T-helper 2 cell treated with Interferon-gamma antibody and Interleukin-4, amounts not matched to agents 5 μg/mL and 100 μg/mL, for 36 hours (primary cell): ENCODE measurements around the gene ANKDD1A.

Experiments
- DNase-seq: peaks from one replicate; pipeline ENCODE4 v3.0.0; 2021; ENCODE audit warnings: low spot score
- H3K27ac Mint-ChIP-seq: one replicate; pipeline ENCODE4 v1.8.0; 2021; ENCODE audit warnings: mild to moderate bottlenecking, mixed read lengths
- H3K27me3 Mint-ChIP-seq: one replicate; pipeline ENCODE4 v1.8.0; 2021; ENCODE audit warnings: low read depth, mixed read lengths
- H3K36me3 Mint-ChIP-seq: one replicate; pipeline ENCODE4 v1.8.0; 2021; ENCODE audit warnings: low read depth, mixed read lengths
- H3K4me1 Mint-ChIP-seq: one replicate; pipeline ENCODE4 v1.8.0; 2021; ENCODE audit warnings: low read depth, mixed read lengths
- H3K4me3 Mint-ChIP-seq: one replicate; pipeline ENCODE4 v1.8.0; 2022; ENCODE audit warnings: mild to moderate bottlenecking, moderate library complexity, mixed read lengths
- H3K9me3 Mint-ChIP-seq: one replicate; pipeline ENCODE4 v1.8.0; 2021; ENCODE audit warnings: mixed read lengths

The ANKDD1A gene

GRCh38 chr15:64923546-64923945 is 11.8 kb downstream of the ANKDD1A start:
- Mint-ChIP-seq H3K9me3 (no peaks in the 10 kb centered on the region), H3K4me3 (no peak overlapping the region), H3K4me1 (peaks cover 6% of the 10 kb centered on the region), H3K27me3 (no peaks in the 10 kb centered on the region), H3K36me3 (no peaks in the 10 kb centered on the region), H3K27ac (no peak overlapping the region)
- DNase-seq = no peak

- Mint-ChIP-seq H3K27me3 (no peaks in the 10 kb centered on the region), H3K27ac (no peak overlapping the region), H3K36me3 (no peaks in the 10 kb centered on the region), H3K4me1 (peaks cover 8% of the 10 kb centered on the region), H3K9me3 (no peaks in the 10 kb centered on the region), H3K4me3 (no peak overlapping the region)
- DNase-seq = no peak
Observed at GRCh38 chr15:64925335-64926330, 13.9 kb downstream of the ANKDD1A start.

- Mint-ChIP-seq H3K36me3 (no peaks in the 10 kb centered on the region), H3K9me3 (no peaks in the 10 kb centered on the region), H3K27ac (no peak overlapping the region), H3K27me3 (no peaks in the 10 kb centered on the region), H3K4me3 (no peak overlapping the region), H3K4me1 (peaks cover 10% of the 10 kb centered on the region)
- DNase-seq = no peak
Observed at GRCh38 chr15:64926661-64927060, 15.0 kb downstream of the ANKDD1A start.

- Mint-ChIP-seq H3K36me3 (no peaks in the 10 kb centered on the region), H3K4me1 (peaks cover 10% of the 10 kb centered on the region), H3K27me3 (no peaks in the 10 kb centered on the region), H3K4me3 (no peak overlapping the region), H3K9me3 (no peaks in the 10 kb centered on the region), H3K27ac (no peak overlapping the region)
- no peak for DNase-seq
Observed at GRCh38 chr15:64928626-64929220, 17.0 kb downstream of the ANKDD1A start.

- Mint-ChIP-seq H3K27me3 (no peaks in the 10 kb centered on the region), H3K9me3 (no peaks in the 10 kb centered on the region), H3K4me3 (no peak overlapping the region), H3K4me1 (peaks cover 10% of the 10 kb centered on the region), H3K36me3 (no peaks in the 10 kb centered on the region), H3K27ac (no peak overlapping the region)
- no peak for DNase-seq
Observed at GRCh38 chr15:64930019-64930652, 18.4 kb downstream of the ANKDD1A start.

GRCh38 chr15:64930778-64931371 is 19.2 kb downstream of the ANKDD1A start:
- DNase-seq = no peak

GRCh38 chr15:64931381-64931780 is 19.7 kb downstream of the ANKDD1A start:
- DNase-seq = no peak
- no peaks in the 10 kb centered on the region for H3K9me3 Mint-ChIP-seq
- H3K4me3 Mint-ChIP-seq = no peak overlapping the region
- H3K36me3 Mint-ChIP-seq = no peaks in the 10 kb centered on the region
- H3K27ac Mint-ChIP-seq = no peak overlapping the region
- no peaks in the 10 kb centered on the region for H3K27me3 Mint-ChIP-seq
- H3K4me1 Mint-ChIP-seq = peaks cover 9% of the 10 kb centered on the region

More at GRCh38 chr15:64930778-64931371, 19.2 kb downstream of the ANKDD1A start:
- no peaks in the 10 kb centered on the region for H3K36me3 Mint-ChIP-seq
- no peak overlapping the region for H3K4me3 Mint-ChIP-seq
- no peaks in the 10 kb centered on the region for H3K9me3 Mint-ChIP-seq
- H3K27ac Mint-ChIP-seq = peak overlapping the region; percentile 21
- peaks cover 9% of the 10 kb centered on the region for H3K4me1 Mint-ChIP-seq
- no peaks in the 10 kb centered on the region for H3K27me3 Mint-ChIP-seq

GRCh38 chr15:64934023-64934422 is 22.3 kb downstream of the ANKDD1A start:
- Mint-ChIP-seq H3K9me3 (no peaks in the 10 kb centered on the region), H3K27ac (no peak overlapping the region), H3K4me1 (peaks cover 4% of the 10 kb centered on the region), H3K36me3 (no peaks in the 10 kb centered on the region), H3K27me3 (no peaks in the 10 kb centered on the region), H3K4me3 (no peak overlapping the region)
- DNase-seq = no peak

GRCh38 chr15:64938192-64938591 is 26.5 kb downstream of the ANKDD1A start:
- no peak for DNase-seq
- no peak overlapping the region for H3K4me3 Mint-ChIP-seq
- H3K27me3 Mint-ChIP-seq = peaks cover 2% of the 10 kb centered on the region
- no peaks in the 10 kb centered on the region for H3K9me3 Mint-ChIP-seq
- no peaks in the 10 kb centered on the region for H3K4me1 Mint-ChIP-seq
- H3K36me3 Mint-ChIP-seq = no peaks in the 10 kb centered on the region
- H3K27ac Mint-ChIP-seq = no peak overlapping the region

- no peak overlapping the region for H3K4me3 Mint-ChIP-seq
- DNase-seq = no peak
- no peaks in the 10 kb centered on the region for H3K4me1 Mint-ChIP-seq
- H3K27ac Mint-ChIP-seq = no peak overlapping the region
- no peaks in the 10 kb centered on the region for H3K9me3 Mint-ChIP-seq
- H3K27me3 Mint-ChIP-seq = peaks cover 2% of the 10 kb centered on the region
- no peaks in the 10 kb centered on the region for H3K36me3 Mint-ChIP-seq
Observed at GRCh38 chr15:64942356-64942755, 30.7 kb downstream of the ANKDD1A start.

GRCh38 chr15:64943512-64944225 is 32.0 kb downstream of the ANKDD1A start:
- DNase-seq = no peak
- Mint-ChIP-seq H3K36me3 (no peaks in the 10 kb centered on the region), H3K27ac (no peak overlapping the region), H3K4me1 (no peaks in the 10 kb centered on the region), H3K9me3 (no peaks in the 10 kb centered on the region), H3K27me3 (peaks cover 2% of the 10 kb centered on the region), H3K4me3 (no peak overlapping the region)

- H3K4me3 Mint-ChIP-seq = no peak overlapping the region
- H3K4me1 Mint-ChIP-seq = no peaks in the 10 kb centered on the region
- DNase-seq = no peak
- H3K27me3 Mint-ChIP-seq = no peaks in the 10 kb centered on the region
- H3K9me3 Mint-ChIP-seq = no peaks in the 10 kb centered on the region
- no peaks in the 10 kb centered on the region for H3K36me3 Mint-ChIP-seq
- H3K27ac Mint-ChIP-seq = no peak overlapping the region
Observed at GRCh38 chr15:64944961-64945360, 33.3 kb downstream of the ANKDD1A start.

GRCh38 chr15:64947211-64947610 is 35.5 kb downstream of the ANKDD1A start:
- no peaks in the 10 kb centered on the region for H3K9me3 Mint-ChIP-seq
- H3K4me1 Mint-ChIP-seq = no peaks in the 10 kb centered on the region
- no peak overlapping the region for H3K27ac Mint-ChIP-seq
- no peak overlapping the region for H3K4me3 Mint-ChIP-seq
- H3K36me3 Mint-ChIP-seq = no peaks in the 10 kb centered on the region
- DNase-seq = no peak
- no peaks in the 10 kb centered on the region for H3K27me3 Mint-ChIP-seq
